Measurements from ENCODE around the gene CCHCR1. TPM values are rescaled to one million over a fixed set of nuclear protein-coding genes. Genes with fewer than 3 reads are reported as not detected.

The CCHCR1 gene
- polyA plus RNA-seq, 2 of the 4 experiments (the other 2 are of a cell fraction): 7.4 to 15.3 TPM

- CTCF ChIA-PET: interaction anchor here (0.6 to 5.1 kb wide), 4 partner anchors 8 to 55 kb away, joined by 3 to 70 read pairs (median 8); no protein-coding TSS in a partner anchor
Observed at GRCh38 chr6:31139599-31139998, 18.0 kb downstream of the CCHCR1 start.

GRCh38 chr6:31138982-31139381, 18.6 kb downstream of the CCHCR1 start, which contains the start of gene PSORS1C2:
Gene PSORS1C2 (minus strand): TSS chr6:31139066. CDS start chr6:31139026, 40 bp downstream.
- H3K4me3 ChIP-seq: no peak within 1 kb of the TSS

More at GRCh38 chr6:31139599-31139998, 18.0 kb downstream of the CCHCR1 start:
- POLR2A ChIA-PET: no interaction called here
- DNase-seq (ENCODE audit: low read depth in 1 of 2, low spot score in 1 of 2) (peak in 1 of 2 experiments; percentile 22), FAIRE-seq (no peak), ATAC-seq (peak in 1 of 2 experiments; percentile 33; a peak in 3 of 6 replicates)
- 23% methylated on average over 4 of the region's 4 CpGs for WGBS (ENCODE audit: missing lambda C conversion rate)
- H3K4me2 ChIP-seq: peak overlapping the region; percentile 14; the same call in 1 of the 3 replicates
- peaks cover 10% of the 10 kb centered on the region; the same call in 2 of the 3 replicates for H3K4me1 ChIP-seq
- 0 out of 6 replicates have a peak overlapping the region, but pooled peaks of 1 of the 2 experiments have one; percentile 16 for H3K27ac ChIP-seq
- no peak overlapping the region for H3K4me3 ChIP-seq
- H3K9me3 ChIP-seq: no peaks in the 10 kb centered on the region
- TF ChIP-seq ZC3H11A (IDR thresholded peaks at IDR 0.05) (no peak), HOXB5 (CRISPR knock-in tag; IDR thresholded peaks at IDR 0.05) (no peak), POLR2AphosphoS2 (conservative IDR thresholded peaks at IDR 0.05; ENCODE audit: low read length) (no peak), EHF (CRISPR knock-in tag; IDR thresholded peaks at IDR 0.05) (no peak), EHMT2 (IDR thresholded peaks at IDR 0.05; ENCODE audit: low read depth) (no peak), CBX2 (IDR thresholded peaks at IDR 0.05; ENCODE audit: borderline replicate concordance, low read depth) (no peak), EP300 (IDR thresholded peaks at IDR 0.05) (no peak), HES2 (IDR thresholded peaks at IDR 0.05) (no peak), KDM5A (IDR thresholded peaks at IDR 0.05) (no peak), NR3C1 (IDR thresholded peaks at IDR 0.05) (no peak), PBX3 (IDR thresholded peaks at IDR 0.05) (no peak), HOXB13 (CRISPR knock-in tag; IDR thresholded peaks at IDR 0.05; ENCODE audit: low read depth) (no peak), ZSCAN20 (CRISPR knock-in tag; IDR thresholded peaks at IDR 0.05) (no peak), ATOH8 (CRISPR knock-in tag; IDR thresholded peaks at IDR 0.05; ENCODE audit: low read depth) (no peak)
- TF ChIP-seq, protein P1, sequence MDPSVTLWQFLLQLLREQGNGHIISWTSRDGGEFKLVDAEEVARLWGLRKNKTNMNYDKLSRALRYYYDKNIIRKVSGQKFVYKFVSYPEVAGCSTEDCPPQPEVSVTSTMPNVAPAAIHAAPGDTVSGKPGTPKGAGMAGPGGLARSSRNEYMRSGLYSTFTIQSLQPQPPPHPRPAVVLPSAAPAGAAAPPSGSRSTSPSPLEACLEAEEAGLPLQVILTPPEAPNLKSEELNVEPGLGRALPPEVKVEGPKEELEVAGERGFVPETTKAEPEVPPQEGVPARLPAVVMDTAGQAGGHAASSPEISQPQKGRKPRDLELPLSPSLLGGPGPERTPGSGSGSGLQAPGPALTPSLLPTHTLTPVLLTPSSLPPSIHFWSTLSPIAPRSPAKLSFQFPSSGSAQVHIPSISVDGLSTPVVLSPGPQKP (IDR thresholded peaks at IDR 0.05; ENCODE audit: low read depth, low read length): no peak

More at GRCh38 chr6:31138982-31139381, 18.6 kb downstream of the CCHCR1 start, which contains the start of gene PSORS1C2:
- TF ChIP-seq BHLHE40 (IDR thresholded peaks at IDR 0.05; ENCODE audit: low read depth, low read length): no peak
- TF ChIP-seq MAZ (IDR thresholded peaks at IDR 0.05; ENCODE audit: borderline replicate concordance, low read depth, low read length): no peak
- no peak for TF ChIP-seq NFE2L2 (conservative IDR thresholded peaks at IDR 0.05; ENCODE audit: low read length)
- TF ChIP-seq FOSL2 (IDR thresholded peaks at IDR 0.05): no peak
- no peak for TF ChIP-seq FOSL2 (CRISPR knock-in tag; IDR thresholded peaks at IDR 0.05)
- no peak for TF ChIP-seq PBX3 (IDR thresholded peaks at IDR 0.05)
- no peak for TF ChIP-seq HDAC2 (IDR thresholded peaks at IDR 0.05)
- Histone ChIP-seq H3K4me1 (peaks cover 10% of the 10 kb centered on the region; the same call in 2 of the 3 replicates), H3K4me2 (peak within 1 kb of the TSS; percentile 63), H3K27ac (peak within 1 kb of the TSS; percentile 32 to 76; a peak in 4 of 6 replicates), H3K9me3 (no peaks in the 10 kb centered on the region)
- no peak for FAIRE-seq
- CTCF ChIA-PET: interaction anchor here (0.6 to 5.1 kb wide), 10 partner anchors 8 to 411 kb away, joined by 3 to 70 read pairs (median 6); partner anchors contain the start of gene TCF19
- POLR2A ChIA-PET: no interaction called here
- DNase-seq (ENCODE audit: low read depth in 1 of 2, low spot score in 1 of 2): no peak
- WGBS (ENCODE audit: missing lambda C conversion rate): 86% methylated on average over 4 of the region's 4 CpGs
- ATAC-seq: no peak
